Measurements from ENCODE around the gene CCAR1. TPM values are rescaled to one million over a fixed set of nuclear protein-coding genes. Genes with fewer than 3 reads are reported as not detected.

Gene CCAR1
- total and polyA plus RNA-seq, 2 of the 4 experiments (the other 2 are of a cell fraction) = 35.1 to 60.8 TPM

- no peak overlapping the region for H3K4ac ChIP-seq (ENCODE audit: low read depth, low read length)
- no peak overlapping the region for H4K5ac ChIP-seq (ENCODE audit: low read depth, low read length)
- BruUV-seq (replicated peaks) = no TSS peak
- peaks cover 2 to 5% of the 10 kb centered on the region in 2 experiments; a peak in 3 of 4 replicates for H3K79me1 ChIP-seq (ENCODE audit: low read depth in 1 of 2, low read length in 2 of 2)
- in situ Hi-C loops (cut with MboI; ENCODE audit: low sequenced_read_pairs) (no loop called here), intact Hi-C loops (cut with micrococcal nuclease) (loop anchor here (10.0 kb wide), 1 partner anchor 633 kb away; the partner anchor contains the start of gene TACR2), dilution Hi-C loops (cut with HindIII; ENCODE audit: low sequenced_read_pairs, unreplicated experiment) (no loop called here)
- no peak overlapping the region for H2BK5ac ChIP-seq (ENCODE audit: low read depth, low read length, poor library complexity, severe bottlenecking)
- POLR2A ChIA-PET (ENCODE audit: unreplicated experiment) = interaction anchor here (0.6 kb wide), 1 partner anchor 21 kb away, joined by 3 read pairs; no protein-coding TSS in a partner anchor
- H4K91ac ChIP-seq (ENCODE audit: insufficient read depth, low read depth, low read length) = no peak overlapping the region
- peaks cover 46% of the 10 kb centered on the region for H3K36me3 ChIP-seq (ENCODE audit: control insufficient read depth, insufficient read depth, low read length)
- H3K4me3 ChIP-seq (ENCODE audit: insufficient read depth, low read depth, low read length) = no peak overlapping the region
- no peak overlapping the region for H2AK9ac ChIP-seq (replicated peaks; ENCODE audit: low read depth, low read length, poor library complexity)
- CTCF ChIA-PET = interaction anchor here (0.6 to 0.7 kb wide), 2 partner anchors 17 to 112 kb away, joined by 3 to 4 read pairs; no protein-coding TSS in a partner anchor
- H3K9me3 ChIP-seq (ENCODE audit: control insufficient read depth, insufficient read depth, low read length) = no peaks in the 10 kb centered on the region
- H3K9me1 ChIP-seq (ENCODE audit: insufficient read depth, low read length) = no peaks in the 10 kb centered on the region
- no peak overlapping the region for H3K14ac ChIP-seq (replicated peaks; ENCODE audit: low read depth, low read length)
- no peaks in the 10 kb centered on the region for H3K4me1 ChIP-seq (ENCODE audit: control insufficient read depth, insufficient read depth, low read length)
- no peak overlapping the region for H3K4me2 ChIP-seq (ENCODE audit: low read depth, low read length)
- TF ChIP-seq FOS (IDR thresholded peaks at IDR 0.05; ENCODE audit: low read depth, low read length) (no peak), RFX5 (IDR thresholded peaks at IDR 0.05; ENCODE audit: low read depth, low read length) (no peak), MXI1 (IDR thresholded peaks at IDR 0.05; ENCODE audit: borderline replicate concordance, low read depth, low read length) (no peak), CTCF (conservative IDR thresholded peaks at IDR 0.05; ENCODE audit: low read depth, low read length) (no peak), USF2 (IDR thresholded peaks at IDR 0.05; ENCODE audit: low read depth, low read length) (no peak)
- TF ChIP-seq, protein P1, sequence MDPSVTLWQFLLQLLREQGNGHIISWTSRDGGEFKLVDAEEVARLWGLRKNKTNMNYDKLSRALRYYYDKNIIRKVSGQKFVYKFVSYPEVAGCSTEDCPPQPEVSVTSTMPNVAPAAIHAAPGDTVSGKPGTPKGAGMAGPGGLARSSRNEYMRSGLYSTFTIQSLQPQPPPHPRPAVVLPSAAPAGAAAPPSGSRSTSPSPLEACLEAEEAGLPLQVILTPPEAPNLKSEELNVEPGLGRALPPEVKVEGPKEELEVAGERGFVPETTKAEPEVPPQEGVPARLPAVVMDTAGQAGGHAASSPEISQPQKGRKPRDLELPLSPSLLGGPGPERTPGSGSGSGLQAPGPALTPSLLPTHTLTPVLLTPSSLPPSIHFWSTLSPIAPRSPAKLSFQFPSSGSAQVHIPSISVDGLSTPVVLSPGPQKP (IDR thresholded peaks at IDR 0.05; ENCODE audit: borderline replicate concordance, low read depth, low read length) = no peak
- no peak overlapping the region for H2BK120ac ChIP-seq (ENCODE audit: low read depth, low read length)
- ATAC-seq (ENCODE audit: low read depth) = no peak
- H2BK15ac ChIP-seq (ENCODE audit: low read depth, low read length) = no peak overlapping the region
- no CpG with 5 or more reads among the region's 6 CpGs for WGBS, 2 experiments (ENCODE audit: extremely low coverage in 2 of 2, insufficient read length in 1 of 2)
- H3K9ac ChIP-seq (ENCODE audit: low read depth, low read length) = no peak overlapping the region
- no peak overlapping the region for H4K8ac ChIP-seq (ENCODE audit: low read depth in 2 of 2, low read length in 2 of 2)
- no peak overlapping the region for H2AK5ac ChIP-seq (ENCODE audit: low read depth, low read length)
- H2AFZ ChIP-seq (replicated peaks; ENCODE audit: low read length, poor library complexity) = no peak overlapping the region
- H3K18ac ChIP-seq (ENCODE audit: low read depth, low read length) = no peak overlapping the region
- H3K27me3 ChIP-seq (ENCODE audit: control insufficient read depth, insufficient read depth, low read length) = no peaks in the 10 kb centered on the region
- no peak overlapping the region for H3K27ac ChIP-seq (ENCODE audit: insufficient read depth, low read length)
- no peak overlapping the region for H3K23ac ChIP-seq (ENCODE audit: low read depth, low read length)
- no peak for DNase-seq
- H3K56ac ChIP-seq (ENCODE audit: extremely low read depth, insufficient read depth, low read length) = no peak overlapping the region
- H4K20me1 ChIP-seq (ENCODE audit: insufficient read depth, low read length) = no peaks in the 10 kb centered on the region
- H2BK20ac ChIP-seq (ENCODE audit: low read depth, low read length) = no peak overlapping the region
Measured at GRCh38 chr10:68781613-68782574, 60.9 kb downstream of the CCAR1 start.

Data from IMR-90 (cell line).